Suprapubic skin (tissue), 4 donors: Measurements from ENCODE around the gene NKX2-8. TPM values are rescaled to one million over a fixed set of nuclear protein-coding genes. Genes with fewer than 3 reads are reported as not detected.

Source experiments
- DNase-seq, 2 donors: peaks; one replicate each; pipeline ENCODE4 v3.0.0-alpha.2; 2019; ENCODE audit warnings: low spot score in 2 of 2
- H3K27ac ChIP-seq: fragments of 200-600 bp; sonication (generic); one replicate; pipeline ENCODE4 v1.5.1; 2019
- H3K27me3 ChIP-seq: fragments of 200-600 bp; sonication (generic); one replicate; pipeline ENCODE4 v1.5.1; 2019
- H3K36me3 ChIP-seq: fragments of 200-600 bp; sonication (generic); one replicate; pipeline ENCODE4 v1.5.1; 2019
- H3K4me1 ChIP-seq: fragments of 200-600 bp; sonication (generic); one replicate; pipeline ENCODE4 v1.5.1; 2019
- H3K4me3 ChIP-seq: fragments of 200-600 bp; sonication (generic); one replicate; pipeline ENCODE4 v1.5.1; 2019; ENCODE audit warnings: mild to moderate bottlenecking
- H3K9me3 ChIP-seq: fragments of 200-600 bp; sonication (generic); one replicate; pipeline ENCODE4 v1.5.1; 2019
- EP300 ChIP-seq: sonication (generic); formaldehyde crosslinking; IDR thresholded peaks from one replicate; pipeline ENCODE4 v1.6.1; 2017; ENCODE audit warnings: antibody characterized with exemption
- POLR2A ChIP-seq, 2 donors: fragments of 450-650 bp; IDR thresholded peaks; one replicate each; pipeline ENCODE4 v1.6.1; 2017; ENCODE audit warnings: antibody characterized with exemption in 2 of 2, mild to moderate bottlenecking in 2 of 2, moderate library complexity in 2 of 2
- POLR2AphosphoS5 ChIP-seq, 3 donors: sonication (generic); formaldehyde crosslinking; IDR thresholded peaks; one replicate each; pipeline ENCODE4 v1.6.1; 2017; ENCODE audit warnings: antibody characterized with exemption in 3 of 3
- WGBS: methylation state at CpG from one replicate; pipeline ENCODE4 v1.1.5; 2018; 5-methylcytosine and 5-hydroxymethylcytosine counted together
- total RNA-seq, 4 donors: library from RNA; depleted of rRNA; stranded (reverse); fragments of >200 nt; gene quantifications; one replicate each; pipeline ENCODE4 v1.1.0, GENCODE V29; 2016
- TF ChIP-seq, protein P1 (sequence below), 2 donors: fragments of 200-600 bp in 1 of 2; fragments of 450-650 bp in 1 of 2; sonication (generic) in 1 of 2; IDR thresholded peaks; one replicate each; pipeline ENCODE4 v1.5.1; 2016 to 2019; ENCODE audit warnings: antibody characterized with exemption in 2 of 2, mild to moderate bottlenecking in 1 of 2, moderate library complexity in 1 of 2

The NKX2-8 gene
- total RNA-seq, 4 donors from 2014 or later, result 0.51 TPM; not detected in 3

DNA sequence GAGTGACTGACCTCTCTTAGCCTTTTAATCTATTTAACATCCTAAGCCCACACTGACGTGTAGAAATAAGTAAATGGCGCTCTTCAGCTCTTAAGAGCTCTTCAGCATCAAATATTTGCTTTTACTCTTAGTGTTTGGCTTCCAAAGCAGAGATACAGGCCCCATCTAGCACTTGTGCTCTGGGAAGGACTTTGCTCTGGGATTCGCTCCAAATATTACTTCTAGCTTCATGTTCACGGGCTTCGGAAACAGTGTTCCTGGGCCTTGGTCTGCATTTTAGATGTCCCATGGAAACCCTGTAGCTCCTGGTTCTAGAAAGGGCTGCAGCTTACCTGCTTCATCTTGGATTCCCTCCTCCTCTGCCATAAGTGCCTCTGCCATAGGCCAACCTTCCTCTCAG is 2.7 kb upstream of the NKX2-8 start:
- H3K4me3 ChIP-seq, result no peak overlapping the region
- TF ChIP-seq, protein P1, sequence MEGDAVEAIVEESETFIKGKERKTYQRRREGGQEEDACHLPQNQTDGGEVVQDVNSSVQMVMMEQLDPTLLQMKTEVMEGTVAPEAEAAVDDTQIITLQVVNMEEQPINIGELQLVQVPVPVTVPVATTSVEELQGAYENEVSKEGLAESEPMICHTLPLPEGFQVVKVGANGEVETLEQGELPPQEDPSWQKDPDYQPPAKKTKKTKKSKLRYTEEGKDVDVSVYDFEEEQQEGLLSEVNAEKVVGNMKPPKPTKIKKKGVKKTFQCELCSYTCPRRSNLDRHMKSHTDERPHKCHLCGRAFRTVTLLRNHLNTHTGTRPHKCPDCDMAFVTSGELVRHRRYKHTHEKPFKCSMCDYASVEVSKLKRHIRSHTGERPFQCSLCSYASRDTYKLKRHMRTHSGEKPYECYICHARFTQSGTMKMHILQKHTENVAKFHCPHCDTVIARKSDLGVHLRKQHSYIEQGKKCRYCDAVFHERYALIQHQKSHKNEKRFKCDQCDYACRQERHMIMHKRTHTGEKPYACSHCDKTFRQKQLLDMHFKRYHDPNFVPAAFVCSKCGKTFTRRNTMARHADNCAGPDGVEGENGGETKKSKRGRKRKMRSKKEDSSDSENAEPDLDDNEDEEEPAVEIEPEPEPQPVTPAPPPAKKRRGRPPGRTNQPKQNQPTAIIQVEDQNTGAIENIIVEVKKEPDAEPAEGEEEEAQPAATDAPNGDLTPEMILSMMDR (IDR thresholded peaks at IDR 0.05), result no peak
- TF ChIP-seq POLR2A (IDR thresholded peaks at IDR 0.05), result no peak
- TF ChIP-seq EP300, result no peak
- peaks cover 27% of the 10 kb centered on the region for H3K4me1 ChIP-seq
- DNase-seq, result no peak
- WGBS, result 70% methylated on average over 5 of the region's 5 CpGs
- H3K27me3 ChIP-seq, result peaks cover 73% of the 10 kb centered on the region
- no peak overlapping the region for H3K27ac ChIP-seq
- no peaks in the 10 kb centered on the region for H3K9me3 ChIP-seq
- no peaks in the 10 kb centered on the region for H3K36me3 ChIP-seq

DNA sequence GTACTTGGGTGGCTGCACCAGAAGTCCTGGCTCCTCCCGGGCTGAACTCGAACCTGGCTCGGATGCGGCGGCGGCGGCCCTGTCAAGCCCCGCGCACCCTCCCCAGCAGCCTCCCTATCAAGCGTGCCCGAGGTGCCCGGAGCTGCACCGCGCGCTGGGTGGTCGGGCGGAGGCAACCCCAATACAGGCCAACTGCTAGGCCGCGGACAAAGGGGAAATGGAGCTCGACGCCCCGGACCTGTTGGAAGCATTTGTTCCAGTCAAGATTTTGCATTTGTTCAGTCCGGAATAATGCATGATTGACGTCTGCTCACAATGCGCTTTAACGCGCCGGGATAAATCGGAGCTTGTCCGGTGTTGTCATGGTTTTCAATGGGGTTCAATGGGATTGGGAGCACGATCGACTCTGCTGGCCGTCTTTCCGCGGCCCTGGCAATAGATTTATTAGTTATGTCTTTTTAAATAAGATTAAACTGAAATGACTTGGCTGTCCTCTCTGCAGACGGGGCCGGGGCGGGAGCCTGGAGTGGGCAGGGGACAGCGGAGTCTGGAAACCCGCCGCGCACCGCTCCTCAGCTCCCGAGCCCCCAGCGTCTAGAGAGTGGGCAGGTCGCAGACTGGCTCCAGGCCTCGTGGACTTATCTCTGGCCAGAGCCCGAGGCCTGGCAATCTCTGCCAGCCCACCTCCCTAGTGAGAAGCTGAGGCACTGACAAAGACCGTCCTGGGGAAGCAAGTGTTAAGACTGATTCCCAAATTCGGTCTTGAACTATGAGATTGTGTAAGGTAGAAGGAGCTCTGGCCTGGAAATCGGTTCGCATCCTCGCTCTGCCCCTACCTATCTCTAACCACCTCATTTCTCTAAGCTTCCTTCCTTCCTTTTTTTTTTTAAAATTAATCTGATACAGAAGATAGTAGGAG is 1.7 kb upstream of the NKX2-8 start:
- Histone ChIP-seq H3K9me3 (no peaks in the 10 kb centered on the region), H3K27ac (no peak overlapping the region), H3K4me1 (peaks cover 27% of the 10 kb centered on the region), H3K36me3 (no peaks in the 10 kb centered on the region), H3K4me3 (no peak overlapping the region), H3K27me3 (peaks cover 79% of the 10 kb centered on the region)
- TF ChIP-seq, protein P1 (IDR thresholded peaks at IDR 0.05), result no peak
- TF ChIP-seq POLR2A (IDR thresholded peaks at IDR 0.05) (no peak), EP300 (no peak)
- DNase-seq, result no peak
- WGBS, result 41% methylated on average over 34 of the region's 53 CpGs

DNA sequence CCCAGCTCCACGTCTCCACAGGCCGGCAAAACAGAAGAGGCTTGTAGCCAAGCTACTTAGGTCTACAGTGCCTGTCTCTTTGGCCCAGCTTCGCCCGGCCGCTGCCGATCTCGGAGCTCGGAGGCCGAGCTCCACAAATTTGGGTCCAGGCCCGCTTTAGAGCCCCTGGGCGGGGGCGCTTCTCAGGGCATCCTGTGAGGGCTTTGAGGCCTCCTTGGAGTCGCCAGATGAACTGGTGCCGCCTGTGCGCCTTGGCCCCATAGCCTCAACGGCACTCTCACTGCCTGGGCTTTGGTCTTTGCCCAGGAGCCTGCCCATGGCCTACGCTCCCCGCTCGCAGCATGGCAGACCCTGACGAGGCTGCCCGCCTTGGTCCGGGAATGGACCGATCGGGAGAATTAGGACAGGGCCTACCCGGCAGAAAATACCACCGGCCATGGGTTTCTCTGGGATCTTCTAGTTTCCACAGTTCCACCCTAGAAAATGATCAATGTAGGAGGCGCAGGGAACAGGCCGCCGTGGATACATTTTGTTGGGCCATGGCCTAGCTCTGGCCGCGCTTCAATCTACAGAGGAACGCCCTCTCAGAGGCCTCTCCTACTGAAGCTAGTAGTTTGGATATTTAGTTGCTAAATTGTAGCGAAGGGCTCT is 953 bp upstream of the NKX2-8 start:
- Histone ChIP-seq H3K36me3 (no peaks in the 10 kb centered on the region), H3K9me3 (no peaks in the 10 kb centered on the region), H3K27me3 (peaks cover 87% of the 10 kb centered on the region), H3K4me3 (no peak overlapping the region), H3K27ac (no peak overlapping the region), H3K4me1 (peaks cover 27% of the 10 kb centered on the region)
- 45% methylated on average over 21 of the region's 33 CpGs for WGBS
- no peak for TF ChIP-seq POLR2A (IDR thresholded peaks at IDR 0.05)
- no peak for TF ChIP-seq EP300
- no peak for TF ChIP-seq POLR2AphosphoS5 (IDR thresholded peaks at IDR 0.05)
- TF ChIP-seq, protein P1 (IDR thresholded peaks at IDR 0.05), result no peak
- DNase-seq, result no peak

DNA sequence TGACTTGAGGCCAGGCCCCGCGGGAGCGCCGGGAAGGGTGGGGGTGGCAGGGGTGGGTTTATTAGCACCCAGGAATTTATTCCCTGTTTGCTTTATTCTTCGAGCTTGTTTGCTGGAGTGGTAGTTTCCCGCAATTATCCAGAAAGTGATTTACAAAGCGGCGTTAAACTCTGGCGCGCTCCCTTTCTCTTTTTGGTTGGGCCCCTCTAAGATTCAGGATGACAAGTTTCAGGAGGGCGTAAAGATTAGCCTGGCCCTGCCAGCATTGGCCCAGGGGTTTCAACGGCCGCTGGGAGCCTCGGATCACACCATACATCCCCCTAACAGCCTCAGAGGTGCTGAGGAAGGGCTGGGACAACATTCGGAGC is 444 bp upstream of the NKX2-8 start:
- Histone ChIP-seq H3K27me3 (peaks cover 87% of the 10 kb centered on the region), H3K4me3 (peak overlapping the region; percentile 53), H3K36me3 (no peaks in the 10 kb centered on the region), H3K27ac (no peak overlapping the region), H3K9me3 (no peaks in the 10 kb centered on the region), H3K4me1 (peaks cover 27% of the 10 kb centered on the region)
- TF ChIP-seq POLR2A (IDR thresholded peaks at IDR 0.05), result no peak
- no peak for TF ChIP-seq POLR2AphosphoS5 (IDR thresholded peaks at IDR 0.05)
- TF ChIP-seq EP300, result no peak
- TF ChIP-seq, protein P1 (IDR thresholded peaks at IDR 0.05), result no peak
- WGBS, result 15% methylated on average over 14 of the region's 15 CpGs
- no peak for DNase-seq
